Panc1 (cell line): ENCODE data around the gene PSMB11.

Experiments
- POLR2AphosphoS5 ChIP-seq: IDR thresholded peaks from 2 replicates; pipeline ENCODE4 v1.6.1; 2012; ENCODE audit warnings: mild to moderate bottlenecking, low read depth, low read length, moderate library complexity
- SIN3A ChIP-seq: IDR thresholded peaks from 2 replicates; pipeline ENCODE4 v1.6.1; 2012; ENCODE audit warnings: low read depth, mild to moderate bottlenecking, low read length, moderate library complexity, borderline replicate concordance; ENCODE audit not compliant: insufficient read depth
- TCF7L2 ChIP-seq: IDR thresholded peaks from 2 replicates; pipeline ENCODE4 v1.6.1; 2011; ENCODE audit warnings: mild to moderate bottlenecking, low read depth, low read length, inconsistent platforms
- TF ChIP-seq, protein P1 (sequence below): fragments of 450-650 bp; IDR thresholded peaks from 2 replicates; pipeline ENCODE4 v1.5.1; 2017; ENCODE audit warnings: mild to moderate bottlenecking
- TF ChIP-seq, protein P2 (sequence below), 2 experiments: IDR thresholded peaks; 2 replicates each; pipeline ENCODE4 v1.6.1; 2011 to 2012; ENCODE audit warnings: low read depth in 2 of 2, control low read depth in 1 of 2, low read length in 1 of 2, mild to moderate bottlenecking in 1 of 2, moderate library complexity in 1 of 2; ENCODE audit not compliant: insufficient read depth in 1 of 2

GRCh38 chr14:23078692-23079116 lies 36.7 kb downstream of the PSMB11 start:
- no peak for TF ChIP-seq SIN3A
- TF ChIP-seq, protein P1, sequence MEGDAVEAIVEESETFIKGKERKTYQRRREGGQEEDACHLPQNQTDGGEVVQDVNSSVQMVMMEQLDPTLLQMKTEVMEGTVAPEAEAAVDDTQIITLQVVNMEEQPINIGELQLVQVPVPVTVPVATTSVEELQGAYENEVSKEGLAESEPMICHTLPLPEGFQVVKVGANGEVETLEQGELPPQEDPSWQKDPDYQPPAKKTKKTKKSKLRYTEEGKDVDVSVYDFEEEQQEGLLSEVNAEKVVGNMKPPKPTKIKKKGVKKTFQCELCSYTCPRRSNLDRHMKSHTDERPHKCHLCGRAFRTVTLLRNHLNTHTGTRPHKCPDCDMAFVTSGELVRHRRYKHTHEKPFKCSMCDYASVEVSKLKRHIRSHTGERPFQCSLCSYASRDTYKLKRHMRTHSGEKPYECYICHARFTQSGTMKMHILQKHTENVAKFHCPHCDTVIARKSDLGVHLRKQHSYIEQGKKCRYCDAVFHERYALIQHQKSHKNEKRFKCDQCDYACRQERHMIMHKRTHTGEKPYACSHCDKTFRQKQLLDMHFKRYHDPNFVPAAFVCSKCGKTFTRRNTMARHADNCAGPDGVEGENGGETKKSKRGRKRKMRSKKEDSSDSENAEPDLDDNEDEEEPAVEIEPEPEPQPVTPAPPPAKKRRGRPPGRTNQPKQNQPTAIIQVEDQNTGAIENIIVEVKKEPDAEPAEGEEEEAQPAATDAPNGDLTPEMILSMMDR = no peak
- no peak for TF ChIP-seq POLR2AphosphoS5
- TF ChIP-seq, protein P2, sequence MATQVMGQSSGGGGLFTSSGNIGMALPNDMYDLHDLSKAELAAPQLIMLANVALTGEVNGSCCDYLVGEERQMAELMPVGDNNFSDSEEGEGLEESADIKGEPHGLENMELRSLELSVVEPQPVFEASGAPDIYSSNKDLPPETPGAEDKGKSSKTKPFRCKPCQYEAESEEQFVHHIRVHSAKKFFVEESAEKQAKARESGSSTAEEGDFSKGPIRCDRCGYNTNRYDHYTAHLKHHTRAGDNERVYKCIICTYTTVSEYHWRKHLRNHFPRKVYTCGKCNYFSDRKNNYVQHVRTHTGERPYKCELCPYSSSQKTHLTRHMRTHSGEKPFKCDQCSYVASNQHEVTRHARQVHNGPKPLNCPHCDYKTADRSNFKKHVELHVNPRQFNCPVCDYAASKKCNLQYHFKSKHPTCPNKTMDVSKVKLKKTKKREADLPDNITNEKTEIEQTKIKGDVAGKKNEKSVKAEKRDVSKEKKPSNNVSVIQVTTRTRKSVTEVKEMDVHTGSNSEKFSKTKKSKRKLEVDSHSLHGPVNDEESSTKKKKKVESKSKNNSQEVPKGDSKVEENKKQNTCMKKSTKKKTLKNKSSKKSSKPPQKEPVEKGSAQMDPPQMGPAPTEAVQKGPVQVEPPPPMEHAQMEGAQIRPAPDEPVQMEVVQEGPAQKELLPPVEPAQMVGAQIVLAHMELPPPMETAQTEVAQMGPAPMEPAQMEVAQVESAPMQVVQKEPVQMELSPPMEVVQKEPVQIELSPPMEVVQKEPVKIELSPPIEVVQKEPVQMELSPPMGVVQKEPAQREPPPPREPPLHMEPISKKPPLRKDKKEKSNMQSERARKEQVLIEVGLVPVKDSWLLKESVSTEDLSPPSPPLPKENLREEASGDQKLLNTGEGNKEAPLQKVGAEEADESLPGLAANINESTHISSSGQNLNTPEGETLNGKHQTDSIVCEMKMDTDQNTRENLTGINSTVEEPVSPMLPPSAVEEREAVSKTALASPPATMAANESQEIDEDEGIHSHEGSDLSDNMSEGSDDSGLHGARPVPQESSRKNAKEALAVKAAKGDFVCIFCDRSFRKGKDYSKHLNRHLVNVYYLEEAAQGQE (IDR thresholded peaks at IDR 0.05; ENCODE audit: insufficient read depth in 1 of 2, low read depth in 2 of 2, low read length in 1 of 2) = no peak
- TF ChIP-seq TCF7L2 = no peak
